HG03103 (cell line): Measurements from ENCODE around the gene NCMAP.
"Not testable (repeated sequence)": the region's sequence is repeated elsewhere in the genome, so short reads cannot be mapped to it uniquely, and the experiment has no call there.

Experiments
- ATAC-seq: cut with Tn5 transposase; IDR thresholded peaks from one replicate; pipeline ENCODE4 v1.9.1; 2021; ENCODE audit warnings: low read depth; ENCODE audit not compliant: unreplicated experiment

NCMAP gene

DNA sequence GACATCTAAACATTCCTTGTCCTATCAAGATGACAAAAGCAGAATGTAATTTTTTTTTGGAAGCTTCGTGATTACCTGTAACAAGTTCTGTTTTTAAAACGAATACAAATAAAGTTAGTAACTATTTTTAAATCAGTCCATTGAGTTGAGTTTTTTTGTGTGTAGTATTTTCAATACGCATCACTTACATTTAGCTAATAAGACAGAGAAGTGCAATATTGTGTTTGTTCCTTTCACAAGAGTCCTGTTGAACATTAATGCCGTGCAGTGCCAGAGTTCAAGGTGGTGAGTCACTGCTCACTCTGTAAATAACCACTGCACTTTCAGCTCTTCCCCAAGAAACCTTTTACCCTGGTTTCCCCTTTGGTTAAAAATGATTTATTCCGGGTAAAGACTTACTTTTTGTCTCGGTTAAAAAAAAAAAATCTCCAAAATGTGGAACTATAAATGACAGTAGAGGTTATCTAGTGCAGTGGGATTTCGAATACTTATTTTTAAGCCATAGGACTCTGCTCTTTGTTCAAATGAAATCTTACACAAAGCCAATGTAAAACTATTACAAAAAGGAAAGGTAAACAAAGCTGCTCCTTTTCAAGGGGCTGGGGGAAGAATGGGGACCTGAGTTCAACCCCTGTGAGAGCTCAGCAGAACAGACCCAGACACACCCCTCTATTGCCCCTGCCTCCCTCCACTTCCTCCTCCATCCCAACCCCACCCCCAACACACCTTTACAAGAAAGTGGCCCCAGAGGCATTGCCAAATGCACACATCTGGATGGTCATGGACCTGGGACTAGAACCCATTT lies 14.8 kb upstream of the NCMAP start:
- no peak for ATAC-seq

DNA sequence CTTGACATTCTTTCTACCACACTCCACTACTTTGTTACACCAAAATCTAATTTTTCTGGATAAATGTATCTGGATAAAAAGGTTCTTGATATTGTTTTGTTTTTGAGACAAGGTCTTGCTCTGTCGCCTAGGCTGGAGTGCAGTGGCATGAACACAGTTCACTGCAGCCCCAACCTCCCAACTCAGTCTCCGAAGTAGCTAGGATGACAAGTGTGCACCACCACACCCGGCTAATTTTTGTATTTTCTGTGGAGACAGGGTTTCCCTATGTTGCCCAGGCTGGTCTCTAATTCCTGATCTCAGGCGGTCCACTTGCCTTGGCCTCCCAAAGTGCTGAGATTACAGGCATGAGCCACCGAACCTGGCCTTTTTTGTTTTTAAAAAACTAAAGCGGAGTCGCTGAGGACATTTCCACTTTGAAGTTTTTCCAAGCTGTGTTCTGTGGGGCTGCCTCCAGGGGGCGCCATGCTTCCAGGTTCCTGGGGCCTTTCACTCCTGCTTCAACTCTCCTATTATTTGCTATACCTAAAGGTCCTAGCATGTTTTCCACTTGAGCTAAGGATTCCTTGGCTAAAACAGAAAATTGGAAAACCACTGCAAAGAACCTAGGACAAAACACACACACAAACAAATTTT lies 14.1 kb upstream of the NCMAP start:
- no peak for ATAC-seq

DNA sequence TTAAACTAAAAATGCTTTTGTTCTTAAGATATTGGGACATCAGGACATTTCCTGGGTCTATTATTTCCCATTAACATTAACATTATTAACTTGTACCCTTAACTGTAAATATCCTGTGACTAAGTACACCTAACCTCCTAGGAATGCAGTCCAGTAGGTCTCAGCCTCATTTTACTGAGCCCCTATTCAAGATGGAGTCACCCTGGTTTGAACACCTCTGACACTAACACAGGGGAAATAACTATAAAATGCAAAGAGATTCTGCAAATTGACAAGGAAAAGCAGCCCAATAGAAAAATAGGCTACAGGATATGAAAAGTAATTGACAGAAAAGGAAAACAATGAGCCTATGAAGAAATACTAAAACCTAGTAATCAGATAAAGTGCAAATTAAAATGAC lies 11.6 kb upstream of the NCMAP start:
- ATAC-seq: no peak

DNA sequence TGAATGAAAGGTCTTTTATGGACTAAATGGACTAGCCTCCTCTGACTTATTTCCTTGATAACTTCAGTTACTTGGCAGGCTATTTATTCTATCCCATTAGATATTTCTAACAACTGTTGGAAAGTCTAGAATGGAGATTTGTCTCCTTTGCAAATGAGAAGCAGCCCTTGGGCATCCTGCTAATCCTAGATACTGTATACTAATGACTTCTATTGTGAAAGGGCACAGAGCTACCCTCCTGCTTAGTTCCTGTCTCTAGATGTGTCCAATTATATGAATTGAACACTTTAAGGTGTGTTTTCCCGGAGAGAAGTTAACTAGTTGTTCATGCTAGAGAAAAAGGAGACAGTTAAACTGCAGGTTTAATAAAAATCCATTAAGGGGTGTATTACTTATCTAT lies 10.2 kb upstream of the NCMAP start:
- ATAC-seq: no peak

DNA sequence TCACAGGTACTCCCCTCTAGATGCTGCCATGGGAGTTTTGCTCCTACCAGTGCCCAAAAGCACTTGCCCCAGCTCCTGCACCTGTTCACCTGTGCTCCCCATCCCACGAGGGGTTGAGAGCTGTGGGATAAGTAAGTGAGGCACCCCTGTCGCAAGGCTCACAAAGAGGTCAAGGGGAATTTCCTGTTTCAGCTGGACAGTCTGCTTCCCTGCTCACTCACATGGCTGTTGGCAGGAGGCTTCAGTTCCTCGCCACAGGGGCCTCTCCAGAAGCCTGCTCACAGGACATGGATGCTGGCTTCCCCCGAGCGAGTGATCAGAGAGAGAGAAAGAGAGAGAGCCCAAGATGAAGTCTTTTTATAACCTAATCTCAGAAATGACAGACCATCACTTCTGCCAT lies 8.7 kb upstream of the NCMAP start:
- no peak for ATAC-seq

DNA sequence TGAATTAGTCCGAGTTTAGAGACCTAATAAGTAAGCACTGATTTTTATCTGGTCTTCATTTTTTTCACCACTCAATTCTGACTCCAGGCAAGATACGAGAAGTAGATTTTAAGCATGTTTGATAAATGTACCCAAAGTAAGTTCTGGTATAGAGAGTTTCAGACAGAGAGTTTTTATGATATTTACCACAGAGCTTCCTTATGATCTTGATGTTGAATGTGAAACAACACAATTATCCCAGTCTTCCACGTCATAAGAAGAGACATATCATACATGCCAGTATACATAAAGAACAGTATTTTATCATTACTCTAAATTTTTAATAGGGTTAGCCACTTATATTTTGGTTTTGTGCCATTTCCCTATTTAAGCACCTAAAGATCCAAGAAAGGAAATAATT lies 7.8 kb upstream of the NCMAP start:
- no peak for ATAC-seq

DNA sequence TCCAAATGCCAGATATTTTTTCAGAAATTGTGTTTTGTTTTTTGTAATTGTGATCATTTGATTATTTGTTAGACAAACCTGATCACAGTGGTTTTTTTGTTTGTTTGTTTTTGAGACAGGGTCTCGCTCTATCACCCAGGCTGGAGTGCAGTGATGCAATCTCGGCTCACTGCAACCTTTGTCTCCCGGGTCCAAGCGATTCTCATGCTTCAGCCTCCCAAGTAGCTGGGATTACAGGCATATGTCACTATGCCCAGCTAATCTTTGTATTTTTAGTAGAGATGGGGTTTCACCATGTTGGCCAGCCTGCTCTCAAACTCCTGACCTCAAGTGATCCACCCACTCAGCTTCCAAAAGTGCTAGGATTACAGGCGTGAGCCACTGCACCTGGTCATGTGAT lies 6.7 kb upstream of the NCMAP start:
- not testable (repeated sequence) for ATAC-seq

DNA sequence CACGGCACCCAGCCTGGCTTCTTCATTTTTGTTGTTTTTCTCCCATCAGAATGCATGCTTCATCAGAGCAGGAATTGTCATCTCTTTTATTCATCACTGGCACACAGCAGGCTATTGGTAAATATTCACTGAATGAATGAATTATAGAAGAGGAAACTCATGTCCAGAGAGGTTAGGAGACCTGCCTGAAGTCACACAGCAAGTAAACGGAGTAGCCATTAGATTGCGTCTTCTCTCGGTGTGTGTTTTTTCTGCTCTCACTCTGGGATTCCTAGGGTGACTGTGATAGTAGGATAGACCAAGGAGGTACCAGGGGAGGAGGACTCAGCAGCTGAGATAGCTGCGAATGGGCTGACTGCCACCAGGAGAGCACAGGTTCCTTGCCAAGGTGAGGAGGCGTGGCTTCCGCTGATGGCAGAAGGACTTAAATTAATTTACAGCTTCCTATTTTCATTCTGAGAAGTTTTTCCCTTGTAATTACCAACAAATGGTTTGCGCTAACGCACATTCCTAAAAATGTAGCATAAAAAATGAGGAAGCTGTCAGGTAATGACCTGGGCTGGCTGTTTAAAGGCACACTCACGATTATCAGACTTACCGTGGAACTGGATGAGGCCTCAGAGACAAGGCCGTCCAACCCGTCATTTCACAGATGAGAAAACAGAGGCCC lies 4.5 kb upstream of the NCMAP start:
- no peak for ATAC-seq

DNA sequence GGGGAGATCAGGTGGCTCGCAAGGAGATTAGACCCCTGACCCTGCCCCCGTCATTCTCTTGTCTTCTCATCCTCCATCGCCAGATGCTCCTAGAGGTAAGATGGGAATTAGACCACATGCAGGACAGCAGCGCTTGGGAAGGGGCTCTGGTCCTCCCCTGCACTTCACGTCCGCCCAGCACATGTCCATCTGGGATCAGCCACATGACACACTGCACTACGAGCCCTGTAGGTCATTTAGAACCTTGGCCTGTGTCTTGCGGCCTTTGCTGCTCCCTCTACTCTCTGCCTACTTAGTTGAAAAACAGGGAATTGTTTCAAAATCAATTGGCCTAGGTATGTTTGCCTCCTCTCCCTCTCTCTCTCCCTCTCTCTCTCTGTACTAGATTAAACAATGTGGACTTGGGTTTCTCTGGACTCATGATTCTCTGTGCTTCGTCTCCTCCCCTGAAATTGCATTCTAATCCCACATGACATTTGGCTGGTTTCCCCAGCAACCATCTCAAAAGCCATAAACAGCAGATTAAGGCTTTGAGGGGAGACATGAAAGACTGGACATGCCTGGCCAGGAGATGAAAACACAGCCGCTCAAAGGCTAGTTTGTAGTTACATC lies 3.8 kb upstream of the NCMAP start:
- ATAC-seq: no peak

DNA sequence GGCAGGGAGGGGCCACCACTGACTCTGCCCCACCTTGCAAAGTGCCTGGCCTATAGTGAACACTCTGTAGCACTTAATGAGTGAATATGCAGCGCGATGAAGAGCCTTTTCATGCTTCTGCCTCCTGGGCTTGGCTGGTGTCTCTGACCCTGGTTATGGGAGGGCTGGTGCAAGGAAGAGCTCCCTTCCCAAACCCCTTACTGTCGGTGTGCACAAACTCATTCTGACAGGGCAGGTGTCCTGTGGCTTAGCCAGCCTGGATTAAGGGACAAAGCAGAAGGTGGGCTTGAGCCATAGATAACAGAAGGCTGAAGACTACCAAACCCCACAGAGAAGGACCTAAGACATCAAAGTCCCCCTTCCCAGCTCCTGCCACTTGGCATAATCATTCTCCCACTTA lies 2.0 kb upstream of the NCMAP start:
- no peak for ATAC-seq

DNA sequence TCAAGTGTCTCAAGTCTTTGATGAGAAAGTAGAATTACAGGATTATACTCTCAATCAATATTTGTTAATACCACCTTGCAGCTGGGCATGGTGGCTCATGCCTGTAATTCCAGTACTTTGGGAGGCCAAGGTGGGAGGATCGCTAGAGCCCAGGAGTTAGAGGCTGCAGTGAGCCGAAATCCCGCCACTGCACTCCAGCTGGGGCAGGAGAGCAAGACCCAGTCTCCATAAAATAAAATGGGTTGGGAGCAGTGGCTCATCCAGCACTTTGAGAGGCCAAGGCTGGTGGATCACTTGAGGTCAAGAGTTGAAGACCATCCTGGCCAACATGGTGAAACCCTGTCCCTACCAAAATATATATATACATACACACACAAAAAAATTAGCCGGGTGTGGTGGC lies 1.2 kb upstream of the NCMAP start:
- ATAC-seq: no peak

DNA sequence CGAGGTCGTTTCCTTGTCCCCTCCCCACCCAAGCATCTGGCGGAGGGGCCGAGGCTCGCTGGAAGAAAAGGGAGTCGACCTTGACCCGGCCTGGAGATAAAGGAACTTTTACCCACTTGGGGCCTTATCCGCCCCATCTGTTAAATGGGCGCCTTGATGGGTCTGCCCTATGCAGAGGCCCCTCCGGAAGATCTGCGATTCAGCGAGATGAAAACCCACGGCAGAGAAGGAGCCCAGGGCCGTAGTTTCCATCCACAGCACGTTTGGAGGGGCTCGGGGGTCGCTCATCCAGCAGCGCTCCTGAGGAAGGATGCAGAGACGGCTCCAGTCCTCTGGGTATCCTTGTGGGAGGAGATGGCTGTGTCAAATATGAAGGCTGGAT lies 518 bp downstream of the NCMAP start:
- ATAC-seq: no peak

DNA sequence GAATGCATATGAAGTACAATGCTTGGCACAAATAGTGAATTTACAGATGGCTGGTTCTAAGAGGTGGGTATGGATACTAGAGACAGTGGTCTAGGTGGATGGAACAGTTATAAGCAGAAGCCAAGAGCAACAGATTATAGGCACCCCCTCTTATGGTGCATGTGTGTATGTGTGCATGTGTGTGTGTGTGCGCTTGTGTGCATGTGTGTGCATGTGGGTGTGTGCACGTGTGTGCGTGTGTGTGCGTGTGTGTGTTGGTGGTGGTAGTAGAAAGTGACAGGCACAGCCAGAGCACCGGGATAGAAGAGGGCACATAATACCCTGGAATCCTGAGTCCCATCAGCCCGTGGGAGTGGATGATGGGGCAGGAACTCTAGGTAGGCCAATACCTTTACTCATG lies 1.3 kb downstream of the NCMAP start:
- ATAC-seq: no peak

DNA sequence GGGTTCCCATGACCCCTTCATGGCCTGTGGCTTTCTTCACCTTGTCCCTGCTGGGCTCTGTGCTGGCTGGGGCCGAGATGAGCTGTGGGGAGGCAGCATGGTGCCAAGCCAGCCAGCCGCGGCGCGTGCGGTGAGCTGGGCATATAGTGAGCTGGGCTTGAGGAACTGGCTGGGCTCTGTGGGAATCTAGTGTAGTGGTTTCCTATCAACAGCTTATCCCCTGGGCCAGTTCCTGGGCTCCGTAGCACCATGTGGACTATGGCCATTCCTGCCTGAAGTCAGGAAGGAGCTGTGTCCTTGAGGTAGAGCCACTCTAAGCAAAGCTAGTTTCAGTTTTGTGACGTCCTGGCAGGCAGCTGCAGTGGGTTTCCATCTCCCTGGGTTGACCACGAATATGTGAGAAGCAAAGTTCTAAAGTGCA lies 1.8 kb downstream of the NCMAP start:
- ATAC-seq: no peak

DNA sequence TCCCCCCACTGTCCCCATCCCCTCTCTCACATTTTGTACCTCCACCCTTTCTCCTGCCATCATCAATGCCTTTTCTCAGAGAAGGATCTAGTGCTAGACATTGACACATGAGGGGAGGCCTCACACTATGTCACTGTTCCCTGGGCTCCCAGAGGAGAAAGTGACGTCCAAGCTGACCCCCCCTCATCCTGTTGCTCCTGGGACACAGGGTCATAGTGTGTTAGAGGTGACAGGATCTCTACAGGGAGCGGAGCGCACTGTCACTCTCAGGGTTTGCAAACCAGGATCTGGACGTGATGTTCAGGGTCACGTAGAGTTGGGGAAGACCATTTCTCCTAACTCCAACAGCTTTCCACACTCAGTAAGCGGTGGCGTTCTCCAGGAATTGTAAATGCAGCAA lies 2.6 kb downstream of the NCMAP start:
- no peak for ATAC-seq

DNA sequence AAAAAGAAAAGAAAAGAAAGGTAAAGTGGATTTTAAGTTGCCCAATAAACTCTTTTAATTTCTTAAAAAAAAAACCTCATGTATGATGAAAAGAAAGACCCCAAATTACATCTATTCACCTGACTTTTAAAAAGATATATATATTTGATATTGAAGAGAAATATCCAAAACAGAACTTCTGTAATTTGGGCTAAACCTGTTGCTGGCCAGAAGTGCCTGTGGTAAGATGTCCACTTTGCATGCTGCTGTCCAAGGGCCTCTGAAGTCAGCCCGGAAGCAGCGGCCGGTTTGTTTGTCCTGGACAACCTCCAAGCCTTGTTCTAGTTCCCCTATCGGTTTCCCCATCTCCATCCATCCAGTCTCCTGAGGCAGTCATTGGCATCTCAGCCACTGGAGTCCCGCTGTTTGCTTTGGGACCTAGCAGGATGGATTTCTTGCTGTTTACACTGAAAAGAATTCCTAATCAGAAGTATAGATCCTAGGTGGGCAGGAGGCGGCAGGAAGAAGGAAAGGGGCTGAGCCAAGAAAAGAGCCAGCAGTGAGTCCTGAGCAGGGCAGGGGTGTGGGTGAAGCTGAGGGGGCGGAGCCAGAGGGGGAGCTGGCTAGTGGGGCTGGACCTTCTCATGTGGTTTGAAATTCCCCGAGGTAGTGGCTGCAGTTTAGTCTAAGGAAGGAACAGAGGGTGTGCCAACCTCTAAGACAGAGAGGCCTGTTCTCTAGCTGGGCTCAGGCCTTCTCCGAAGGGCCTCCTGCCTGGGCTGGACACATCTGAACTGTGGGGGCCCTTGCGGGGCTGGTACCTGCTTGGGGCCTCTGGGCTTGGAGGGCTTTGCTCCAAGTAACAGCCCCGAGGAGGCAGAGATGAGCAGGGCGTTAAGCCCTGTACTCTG lies 3.3 kb downstream of the NCMAP start:
- no peak for ATAC-seq

DNA sequence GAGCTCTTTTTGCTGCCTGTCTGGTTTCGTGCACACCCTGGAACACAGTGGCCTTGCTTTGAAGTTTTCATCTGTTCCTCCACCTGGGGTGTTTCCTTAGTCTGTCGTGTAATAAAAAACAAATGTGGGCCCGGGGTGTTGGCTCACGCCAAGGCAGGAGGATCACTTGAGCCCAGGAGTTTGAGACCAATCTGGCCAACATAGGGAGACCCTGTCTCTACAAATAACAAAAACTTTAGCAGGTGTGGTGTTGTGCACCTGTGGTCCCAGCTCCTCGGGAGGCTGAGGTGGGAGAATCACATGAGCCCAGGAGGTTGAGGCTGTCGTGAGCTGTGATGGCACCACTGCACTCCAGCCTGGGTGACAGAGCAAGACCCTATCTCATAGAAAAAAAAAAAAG lies 4.5 kb downstream of the NCMAP start:
- ATAC-seq: no peak

DNA sequence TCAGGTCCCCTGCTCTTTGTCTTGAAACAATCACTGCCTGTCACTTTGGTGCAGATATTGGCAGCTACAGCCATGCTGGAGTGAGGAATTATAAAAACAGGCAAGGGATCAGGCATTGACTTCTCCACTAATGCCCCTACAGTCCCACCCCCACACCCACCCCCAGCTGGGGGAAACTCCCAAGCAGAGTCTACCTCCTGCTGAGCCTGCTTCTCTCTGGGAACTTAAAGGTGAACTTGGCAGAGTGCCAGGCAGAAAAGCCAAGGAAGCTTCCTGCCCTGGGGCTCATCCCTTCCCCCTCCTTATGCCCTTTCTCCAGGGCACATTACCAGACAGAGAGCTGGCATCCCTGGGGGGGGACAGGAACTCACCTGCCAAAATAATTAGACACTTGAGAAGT lies 6.7 kb downstream of the NCMAP start:
- no peak for ATAC-seq

DNA sequence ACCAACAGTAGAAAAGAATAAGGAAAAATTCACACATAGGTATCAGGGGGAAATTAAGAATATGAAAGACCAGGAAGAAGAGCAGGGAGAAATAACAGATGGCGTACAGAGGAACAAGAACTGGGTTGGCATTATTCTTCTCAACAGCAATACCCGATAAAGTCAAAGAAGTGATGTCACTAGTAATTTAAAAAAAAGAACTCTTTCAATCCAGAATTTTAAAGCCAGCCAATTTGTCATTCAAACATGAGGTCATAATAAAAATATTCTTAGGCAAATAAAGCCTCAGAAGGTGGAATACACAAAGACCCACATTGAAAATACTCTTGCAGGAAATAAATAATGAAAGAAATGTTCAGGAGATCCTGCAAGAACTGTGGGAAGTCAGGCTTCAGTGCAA lies 8.8 kb downstream of the NCMAP start:
- no peak for ATAC-seq

DNA sequence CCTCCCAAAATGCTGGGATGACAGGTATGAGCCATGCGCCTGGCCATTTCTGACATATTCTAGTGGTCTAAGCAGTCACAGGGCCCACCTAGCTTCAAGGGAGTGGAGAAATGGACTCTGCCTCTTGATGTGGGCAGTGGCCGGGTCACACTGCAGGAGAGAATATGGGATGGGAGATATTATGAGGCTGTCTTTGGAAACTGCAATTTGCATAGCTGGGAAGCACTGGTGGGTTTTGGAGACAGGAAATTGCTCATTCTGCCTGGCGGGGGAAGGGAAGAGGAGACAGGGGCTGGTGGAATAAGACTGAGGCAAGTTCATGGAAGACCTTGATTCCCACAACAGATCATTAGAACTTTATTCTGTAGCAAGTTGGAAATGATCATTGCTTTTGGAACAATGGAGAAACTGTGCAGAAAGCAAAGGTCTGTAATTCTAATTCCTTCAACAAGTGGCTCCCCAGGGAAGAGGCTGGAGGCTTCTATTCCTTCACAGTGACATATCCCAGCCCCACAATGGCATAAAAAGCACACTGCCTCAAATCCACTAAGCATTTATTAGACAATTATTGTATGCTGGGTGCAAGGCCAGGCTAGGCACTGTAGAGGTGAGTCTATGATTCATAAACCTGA lies 10.5 kb downstream of the NCMAP start:
- no peak for ATAC-seq
